Inflammatory macrophage (primary cell): Measurements from ENCODE around the gene PRR11.
"Not testable (repeated sequence)": the region's sequence is repeated elsewhere in the genome, so short reads cannot be mapped to it uniquely, and the experiment has no call there.

Source experiments
- DNase-seq, 2 donors: peaks; one replicate each; pipeline ENCODE4 v3.0.0-alpha.2; 2020 to 2022

The PRR11 gene

GRCh38 chr17:59220328-59221158 lies 65.0 kb downstream of the PRR11 start, which contains the start of gene GDPD1:
Gene GDPD1, plus strand, starts transcription at chr17:59220511. Its CDS starts 99 bp downstream, at chr17:59220610.
- DNase-seq, result peak; percentile 94 to 96

- DNase-seq, result no peak
Measured at GRCh38 chr17:59221159-59221847, 65.8 kb downstream of the PRR11 start.

GRCh38 chr17:59223813-59224212 lies 68.3 kb downstream of the PRR11 start:
- no peak for DNase-seq

GRCh38 chr17:59228588-59228987 lies 73.0 kb downstream of the PRR11 start:
- DNase-seq, result not testable (repeated sequence)

GRCh38 chr17:59230764-59231163 lies 75.2 kb downstream of the PRR11 start:
- DNase-seq, result no peak

DNA sequence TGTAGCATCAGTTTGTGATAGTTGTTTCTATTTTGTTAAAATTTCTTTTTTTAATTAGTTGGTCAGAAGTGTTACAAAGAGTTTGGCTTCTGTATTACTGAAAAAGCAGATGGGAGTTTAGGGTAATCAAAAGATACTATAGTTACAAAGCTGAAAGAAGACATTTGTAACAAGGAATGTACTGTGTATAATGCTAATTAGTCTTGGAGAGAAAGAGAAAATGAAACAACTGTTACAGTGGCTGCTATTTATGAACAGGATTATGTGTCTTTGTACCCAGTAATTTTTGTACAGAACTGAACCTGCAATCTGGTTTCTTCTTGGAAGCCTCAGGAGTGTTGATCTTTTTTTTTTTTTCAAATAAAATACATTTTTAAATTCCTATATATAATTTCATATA lies 79.1 kb downstream of the PRR11 start:
- no peak for DNase-seq

DNA sequence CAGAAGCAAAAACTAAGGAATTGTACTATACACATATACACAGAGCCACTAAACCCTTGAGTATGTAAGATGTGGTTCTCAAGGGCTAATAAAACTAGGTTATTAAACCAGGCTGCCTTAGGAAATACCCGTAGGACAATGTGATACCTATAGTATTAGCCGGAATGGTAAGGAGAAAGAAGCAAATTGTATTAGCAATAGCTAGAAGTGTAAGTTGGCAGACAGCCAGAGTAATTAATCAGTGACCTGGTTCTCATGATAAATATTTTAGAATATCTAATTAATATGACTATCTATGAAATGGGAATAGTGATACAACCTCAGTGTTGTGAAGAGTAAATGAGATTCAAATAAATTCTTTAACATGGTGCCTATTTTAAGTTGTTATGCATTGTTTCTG lies 83.4 kb downstream of the PRR11 start:
- no peak for DNase-seq

- no peak for DNase-seq
Measured at GRCh38 chr17:59244081-59244480, 88.5 kb downstream of the PRR11 start.
